Stimulated activated CD8-positive, alpha-beta memory T cell treated with anti-CD3 and anti-CD28 coated beads, Interleukin-2, amount 100 ng/mL, for 48 hours (primary cell): ENCODE measurements around the gene RB1.
"Not testable (repeated sequence)": the region's sequence is repeated elsewhere in the genome, so short reads cannot be mapped to it uniquely, and the experiment has no call there.

ENCODE experiments used
- DNase-seq, 2 donors: peaks; one replicate each; pipeline ENCODE4 v3.0.0-alpha.2; 2020; ENCODE audit warnings: low read depth in 2 of 2

RB1 gene

DNA sequence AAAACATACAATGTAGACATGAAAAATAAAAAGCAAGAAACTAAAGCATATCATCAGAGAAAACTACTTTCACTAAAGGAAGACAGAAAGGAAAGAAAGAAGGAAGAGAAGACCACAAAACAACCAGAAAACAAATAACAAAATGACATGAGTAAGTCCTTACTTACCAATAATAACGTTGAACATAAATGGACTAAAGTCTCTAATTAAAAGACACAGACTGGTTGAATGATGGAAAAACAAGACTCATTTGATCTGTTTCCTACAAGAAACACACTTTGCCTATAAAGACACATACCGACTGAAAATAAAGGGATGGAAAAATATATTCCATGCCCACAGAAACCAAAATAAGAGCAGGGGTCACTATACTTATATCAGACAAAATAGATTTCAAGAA lies 46.0 kb downstream of the RB1 start:
- no peak for DNase-seq

DNA sequence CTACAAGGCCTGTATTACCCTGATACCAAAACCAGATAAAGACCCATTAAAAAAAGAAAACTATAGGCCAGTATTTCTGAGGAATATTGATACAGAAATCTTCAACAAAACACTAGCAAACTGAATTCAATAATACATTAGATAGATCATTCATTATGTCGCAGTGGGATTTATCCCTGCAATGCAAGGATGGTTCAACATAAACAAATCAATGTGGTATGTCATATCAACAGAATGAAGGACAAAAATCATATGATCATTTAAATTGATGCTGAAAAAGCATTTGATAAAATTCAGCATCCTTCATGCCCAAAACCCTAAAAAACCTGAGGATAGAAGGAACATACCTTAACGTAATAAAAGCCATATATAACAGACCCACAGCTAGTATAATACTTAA lies 50.0 kb downstream of the RB1 start:
- no peak for DNase-seq

DNA sequence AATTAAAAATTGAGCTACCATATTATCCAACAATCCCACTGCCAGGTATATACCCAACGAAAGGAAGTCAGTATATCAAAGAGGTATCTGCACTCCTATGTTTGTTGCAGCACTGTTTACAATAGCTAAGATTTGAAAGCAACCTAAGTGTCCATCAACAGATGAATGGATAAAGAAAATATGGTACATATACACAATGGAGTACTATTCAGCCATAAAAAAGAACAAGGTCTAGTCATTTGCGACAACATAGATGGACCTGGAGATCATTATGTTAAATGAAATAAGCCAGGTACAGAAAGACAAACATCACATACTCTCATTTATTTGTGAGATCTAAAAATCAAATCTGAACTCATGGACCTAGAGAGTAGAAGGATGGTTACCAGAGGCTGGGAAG lies 52.0 kb downstream of the RB1 start:
- not testable (repeated sequence) for DNase-seq

GRCh38 chr13:48356750-48357149 lies 53.2 kb downstream of the RB1 start:
- no peak for DNase-seq

- DNase-seq: no peak
These were observed 66.4 kb downstream of the RB1 start for GRCh38 chr13:48369988-48370387.

- no peak for DNase-seq
These were observed 67.3 kb downstream of the RB1 start for GRCh38 chr13:48370815-48371214.

DNA sequence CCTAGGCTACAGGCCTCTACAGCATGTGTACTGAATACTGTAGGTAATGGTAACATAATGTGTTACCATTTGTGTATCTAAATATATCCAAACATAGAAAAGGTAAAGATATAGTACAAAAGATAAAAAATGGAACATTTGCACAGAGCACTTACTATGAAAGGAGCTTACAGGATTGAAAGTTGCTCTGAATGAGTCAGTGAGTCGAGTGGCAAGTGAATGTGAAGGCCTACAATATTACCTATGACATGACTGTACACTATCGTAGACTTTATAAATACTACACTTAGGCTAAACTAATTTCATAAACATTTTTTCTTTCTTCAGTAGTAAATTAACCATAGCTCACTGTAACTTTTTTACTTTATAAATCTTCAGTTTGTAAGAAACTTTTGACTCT lies 74.3 kb downstream of the RB1 start:
- DNase-seq: no peak

GRCh38 chr13:48380581-48380980 lies 77.0 kb downstream of the RB1 start:
- no peak for DNase-seq

DNA sequence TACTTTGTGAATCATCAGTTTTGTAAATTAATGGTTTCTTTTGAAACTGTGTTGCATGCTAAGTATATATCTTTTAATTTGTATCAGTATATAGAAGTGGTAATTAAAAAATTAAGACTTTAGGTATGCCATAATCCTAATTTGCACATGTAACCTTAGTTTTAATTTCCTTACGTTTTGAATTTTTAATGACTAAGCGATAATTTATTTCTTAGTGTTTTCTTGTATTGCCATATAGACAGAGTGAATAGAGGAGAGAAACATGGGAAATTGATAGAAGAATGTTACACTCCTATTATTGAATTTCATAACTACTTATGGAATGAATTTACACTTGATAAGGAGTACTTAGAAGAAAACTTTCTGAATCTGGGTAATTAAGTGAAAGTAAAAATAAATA lies 79.8 kb downstream of the RB1 start:
- no peak for DNase-seq

DNA sequence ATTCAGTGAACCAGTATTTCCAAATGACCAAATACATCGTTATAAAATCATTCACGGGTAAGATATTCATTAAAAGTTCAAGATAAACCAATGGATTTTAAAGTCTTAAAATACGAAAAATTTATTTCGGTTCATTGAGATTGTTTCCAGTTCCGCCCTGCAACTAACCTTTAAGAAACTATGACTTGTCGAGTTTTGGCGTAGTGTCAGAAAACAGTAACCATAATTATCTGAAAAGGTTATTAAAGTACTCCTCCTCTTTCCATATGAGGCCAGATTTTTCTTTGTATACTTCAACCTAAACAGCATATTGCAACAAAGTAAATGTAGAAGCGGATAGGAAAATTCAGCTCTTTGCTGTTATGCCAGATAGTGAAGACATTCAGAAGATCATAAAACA lies 83.3 kb downstream of the RB1 start:
- DNase-seq: no peak

DNA sequence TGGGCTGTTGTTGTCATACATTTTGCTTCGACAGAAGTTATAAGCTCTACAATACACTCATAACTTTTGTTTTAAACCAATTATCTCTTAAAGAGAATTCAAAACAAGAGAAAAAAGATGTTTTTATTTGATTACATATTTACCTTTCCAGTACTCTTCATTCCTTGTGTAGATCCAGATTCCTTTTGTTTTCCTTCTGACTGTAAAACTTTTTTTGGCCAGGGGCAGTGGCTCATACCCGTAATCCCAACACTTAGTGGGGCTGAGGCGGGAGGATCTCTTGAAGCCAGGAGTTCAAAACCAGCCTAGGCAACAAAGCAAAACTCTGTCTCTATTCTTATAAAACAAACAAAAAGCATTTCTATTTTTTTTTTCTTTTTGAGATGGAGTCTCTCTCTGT lies 87.7 kb downstream of the RB1 start:
- DNase-seq: no peak

GRCh38 chr13:48393030-48393697 lies 89.6 kb downstream of the RB1 start:
- no peak for DNase-seq

- DNase-seq: no peak
These were observed 90.1 kb downstream of the RB1 start for GRCh38 chr13:48393698-48394085.

GRCh38 chr13:48397744-48398143 lies 94.2 kb downstream of the RB1 start:
- DNase-seq: no peak

GRCh38 chr13:48398450-48399095 lies 95.0 kb downstream of the RB1 start:
- no peak for DNase-seq

GRCh38 chr13:48400090-48400694 lies 96.6 kb downstream of the RB1 start:
- no peak for DNase-seq

DNA sequence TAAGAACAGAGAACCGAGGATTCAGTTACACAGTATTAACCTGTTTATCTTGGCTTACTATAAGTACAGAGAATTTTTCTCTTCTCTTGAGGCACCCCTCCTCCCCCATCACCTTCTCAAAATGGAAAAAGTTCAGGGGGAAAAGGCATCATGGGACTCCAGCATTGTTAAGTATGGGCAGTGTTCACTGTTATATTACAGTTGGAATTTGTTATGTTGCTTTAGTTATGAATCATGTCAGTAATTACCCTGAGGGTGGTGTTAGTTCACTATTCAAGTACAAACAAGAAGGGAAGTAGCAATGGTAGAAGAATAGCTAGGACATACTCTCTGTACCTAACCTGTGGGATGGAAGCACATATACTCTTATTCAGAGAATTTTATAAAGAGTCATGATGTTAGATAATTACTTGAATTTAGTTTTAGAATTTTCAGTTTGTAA lies 97.3 kb downstream of the RB1 start:
- no peak for DNase-seq

DNA sequence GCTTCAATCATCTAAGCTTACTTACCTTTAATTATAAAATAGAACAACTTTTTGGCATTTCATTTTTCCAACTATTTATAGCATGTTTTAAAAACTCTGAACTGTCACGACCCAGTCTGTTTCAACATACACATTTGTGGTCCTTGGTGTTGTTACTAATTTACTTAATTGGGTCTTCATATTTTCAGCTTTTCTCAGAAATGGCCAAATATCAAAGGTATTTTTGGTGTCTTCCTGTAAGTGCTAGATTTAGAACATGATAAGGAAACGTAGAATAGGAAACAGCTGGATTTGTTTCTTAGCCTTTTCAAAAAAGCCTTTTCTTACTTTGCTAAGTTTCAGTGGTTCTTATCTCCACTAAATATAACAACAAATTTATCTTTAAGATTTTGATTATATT lies 97.9 kb downstream of the RB1 start:
- DNase-seq: no peak

GRCh38 chr13:48402325-48402932 lies 98.9 kb downstream of the RB1 start:
- DNase-seq: no peak

DNA sequence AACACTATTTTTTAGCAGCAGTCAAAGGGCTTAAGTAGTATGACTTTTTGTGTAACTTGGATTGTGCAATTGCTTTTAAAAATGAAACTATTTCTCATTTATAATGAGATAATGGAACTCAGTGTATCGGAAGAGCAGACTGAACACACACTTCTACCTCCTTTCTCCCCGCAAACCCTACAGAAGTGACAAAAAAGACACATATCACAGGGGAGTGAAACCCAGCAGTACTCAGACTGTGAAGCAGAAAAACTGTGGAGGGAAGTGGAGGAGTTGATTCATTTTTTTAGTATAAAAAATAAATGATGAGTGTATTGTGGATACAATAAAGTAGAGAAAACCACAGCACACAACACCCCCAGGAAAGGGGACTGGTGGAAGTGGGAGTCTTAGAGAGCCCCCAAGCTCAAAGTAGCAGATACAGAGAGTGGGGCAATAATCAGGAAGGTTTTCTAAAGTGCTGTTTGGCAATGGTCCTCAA lies 99.6 kb downstream of the RB1 start:
- DNase-seq: no peak

- DNase-seq: no peak
These were observed 100.4 kb downstream of the RB1 start for GRCh38 chr13:48403913-48404312.

- DNase-seq: no peak
These were observed 101.4 kb downstream of the RB1 start for GRCh38 chr13:48404952-48405351.

DNA sequence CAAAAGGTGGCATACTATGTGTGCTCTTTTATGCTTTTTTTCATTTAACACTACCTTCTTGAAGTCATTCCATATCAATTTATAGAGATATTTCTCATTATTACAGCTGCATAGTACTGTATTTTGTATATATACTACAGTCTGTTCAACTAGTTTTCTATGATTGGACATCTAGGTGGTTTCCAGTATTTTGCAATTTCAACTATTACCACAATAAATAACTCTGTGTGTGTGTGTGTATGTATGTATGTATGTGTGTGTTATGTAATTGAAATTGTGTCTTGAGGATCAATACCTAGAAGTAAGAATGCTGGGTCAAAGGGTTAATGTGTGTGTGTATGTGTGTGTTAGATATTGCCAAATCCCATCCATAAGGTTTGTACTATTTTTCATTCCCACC lies 102.3 kb downstream of the RB1 start:
- no peak for DNase-seq
